ENCODE measurements around the gene CASP3. TPM values are rescaled to one million over a fixed set of nuclear protein-coding genes. Genes with fewer than 3 reads are reported as not detected.
"Not testable (repeated sequence)": the region's sequence is repeated elsewhere in the genome, so short reads cannot be mapped to it uniquely, and the experiment has no call there.

Gene CASP3
- total RNA-seq, 1 donor from 2014 or later = 12.1 TPM

GRCh38 chr4:184621518-184621917 is 27.7 kb downstream of the CASP3 start:
- Histone ChIP-seq H3K4me3 (no peak overlapping the region), H3K9me3 (replicated peaks) (no peaks in the 10 kb centered on the region), H3K27ac (replicated peaks) (no peak overlapping the region), H3K4me1 (no peaks in the 10 kb centered on the region), H3K36me3 (peaks cover 10% of the 10 kb centered on the region), H3K27me3 (ENCODE audit: low read depth) (no peaks in the 10 kb centered on the region)
- intact Hi-C loops (cut with micrococcal nuclease) = no loop called here
- DNase-seq = no peak
- TF ChIP-seq CTCF (IDR thresholded peaks at IDR 0.05; ENCODE audit: borderline replicate concordance) = no peak

- intact Hi-C loops (cut with micrococcal nuclease) = no loop called here
- no peaks in the 10 kb centered on the region for H3K9me3 ChIP-seq (replicated peaks)
- TF ChIP-seq CTCF (IDR thresholded peaks at IDR 0.05; ENCODE audit: borderline replicate concordance) = no peak
Observed at GRCh38 chr4:184620212-184620867, 28.9 kb downstream of the CASP3 start.

GRCh38 chr4:184617600-184618196 is 31.5 kb downstream of the CASP3 start:
- intact Hi-C loops (cut with micrococcal nuclease) = no loop called here
- Histone ChIP-seq H3K4me3 (no peak overlapping the region), H3K9me3 (replicated peaks) (peaks cover 13% of the 10 kb centered on the region), H3K27ac (replicated peaks) (no peak overlapping the region), H3K36me3 (no peaks in the 10 kb centered on the region), H3K4me1 (no peaks in the 10 kb centered on the region), H3K27me3 (ENCODE audit: low read depth) (no peaks in the 10 kb centered on the region)
- DNase-seq = no peak
- TF ChIP-seq CTCF (IDR thresholded peaks at IDR 0.05; ENCODE audit: borderline replicate concordance) = no peak

More at GRCh38 chr4:184620212-184620867, 28.9 kb downstream of the CASP3 start:
- Histone ChIP-seq H3K4me1 (no peaks in the 10 kb centered on the region), H3K4me3 (no peak overlapping the region), H3K36me3 (no peaks in the 10 kb centered on the region), H3K27me3 (ENCODE audit: low read depth) (no peaks in the 10 kb centered on the region), H3K27ac (replicated peaks) (no peak overlapping the region)
- DNase-seq = no peak

- no peak overlapping the region for H3K4me3 ChIP-seq
- no peak for DNase-seq
Observed at GRCh38 chr4:184616633-184617551, 32.4 kb downstream of the CASP3 start.

GRCh38 chr4:184616168-184616567 is 33.1 kb downstream of the CASP3 start:
- H3K36me3 ChIP-seq; H3K27me3 ChIP-seq (ENCODE audit: low read depth); H3K4me3 ChIP-seq; H3K4me1 ChIP-seq; intact Hi-C loops (cut with micrococcal nuclease); DNase-seq; H3K27ac ChIP-seq (replicated peaks): not testable (repeated sequence)
- peaks cover 13% of the 10 kb centered on the region for H3K9me3 ChIP-seq (replicated peaks)

More at GRCh38 chr4:184616633-184617551, 32.4 kb downstream of the CASP3 start:
- H3K27ac ChIP-seq (replicated peaks) = no peak overlapping the region
- no peak for TF ChIP-seq CTCF (IDR thresholded peaks at IDR 0.05; ENCODE audit: borderline replicate concordance)
- no peaks in the 10 kb centered on the region for H3K4me1 ChIP-seq
- H3K9me3 ChIP-seq (replicated peaks) = peaks cover 13% of the 10 kb centered on the region
- no peaks in the 10 kb centered on the region for H3K36me3 ChIP-seq
- intact Hi-C loops (cut with micrococcal nuclease) = no loop called here
- no peaks in the 10 kb centered on the region for H3K27me3 ChIP-seq (ENCODE audit: low read depth)
